Effector memory CD4-positive, alpha-beta T cell (primary cell): ENCODE measurements around the gene ASPDH.

Experiments used
- DNase-seq, 3 donors: peaks; one replicate each; pipeline ENCODE4 v3.0.0-alpha.2; 2020
- H3K27ac ChIP-seq: 2 replicates; pipeline ENCODE4 v1.7.0; 2013; ENCODE audit warnings: mild to moderate bottlenecking, low read length, moderate library complexity; ENCODE audit not compliant: insufficient read depth, poor library complexity, severe bottlenecking
- H3K27me3 ChIP-seq: replicated peaks from 2 replicates; pipeline ENCODE4 v1.7.0; 2013; ENCODE audit warnings: mild to moderate bottlenecking, low read length; ENCODE audit not compliant: insufficient read depth, control insufficient read depth, poor library complexity, severe bottlenecking
- H3K36me3 ChIP-seq: 2 replicates; pipeline ENCODE4 v1.7.0; 2013; ENCODE audit warnings: mild to moderate bottlenecking, low read length, moderate library complexity; ENCODE audit not compliant: control insufficient read depth, insufficient read depth
- H3K4me1 ChIP-seq: 2 replicates; pipeline ENCODE4 v1.7.0; 2013; ENCODE audit warnings: low read length, mild to moderate bottlenecking; ENCODE audit not compliant: control insufficient read depth, insufficient read depth, poor library complexity, severe bottlenecking
- H3K4me3 ChIP-seq: 2 replicates; pipeline ENCODE4 v1.7.0; 2013; ENCODE audit warnings: low read length, low read depth, mild to moderate bottlenecking; ENCODE audit not compliant: insufficient read depth, poor library complexity, severe bottlenecking
- H3K9me3 ChIP-seq: 2 replicates; pipeline ENCODE4 v1.7.0; 2013; ENCODE audit warnings: mild to moderate bottlenecking, low read length, moderate library complexity; ENCODE audit not compliant: control insufficient read depth

ASPDH gene

GRCh38 chr19:50488389-50489194 is 25.1 kb downstream of the ASPDH start:
- no peak overlapping the region for H3K27ac ChIP-seq
- H3K27me3 ChIP-seq, result no peaks in the 10 kb centered on the region
- peaks cover 17% of the 10 kb centered on the region for H3K4me1 ChIP-seq
- no peaks in the 10 kb centered on the region for H3K36me3 ChIP-seq
- DNase-seq, result no peak
- no peaks in the 10 kb centered on the region for H3K9me3 ChIP-seq
- no peak overlapping the region for H3K4me3 ChIP-seq

DNA sequence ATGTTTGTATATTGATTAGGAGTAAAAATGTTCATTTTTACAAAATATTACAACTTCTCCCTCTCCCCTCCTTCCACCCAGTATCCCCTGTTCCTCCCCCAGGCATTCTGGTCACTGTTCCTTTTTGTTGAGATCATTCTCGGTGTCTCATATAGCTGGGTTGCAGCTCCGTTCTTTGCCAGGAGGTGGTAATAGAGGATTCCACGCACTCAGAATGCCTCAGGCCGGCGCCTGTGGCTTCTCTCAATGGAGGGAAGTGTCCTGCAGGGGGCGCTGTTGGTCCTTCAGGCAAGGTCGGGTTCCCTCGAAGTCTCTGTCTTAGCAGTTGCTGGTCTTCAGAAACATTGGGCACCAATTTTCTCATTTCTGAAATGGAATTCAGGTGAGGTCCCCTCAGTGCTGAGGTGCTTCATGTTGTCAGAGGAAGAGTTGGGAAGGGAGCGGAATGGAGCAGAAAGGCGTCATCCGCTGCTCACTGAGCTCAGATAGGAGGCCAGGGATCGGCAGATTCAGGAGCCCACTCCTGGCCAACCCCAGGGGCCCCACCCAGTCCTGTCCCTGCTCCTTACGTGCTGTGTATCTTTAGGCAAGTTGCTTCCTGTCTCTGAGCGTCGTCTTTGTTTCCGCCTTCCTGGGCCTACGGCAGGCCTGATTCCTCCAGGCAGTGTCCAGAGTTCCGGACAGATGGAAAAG is 26.7 kb downstream of the ASPDH start:
- Histone ChIP-seq H3K4me1 (peaks cover 13% of the 10 kb centered on the region), H3K27me3 (no peaks in the 10 kb centered on the region)
- peak in 2 of 3 donors; percentile 8 to 28 for DNase-seq

DNA sequence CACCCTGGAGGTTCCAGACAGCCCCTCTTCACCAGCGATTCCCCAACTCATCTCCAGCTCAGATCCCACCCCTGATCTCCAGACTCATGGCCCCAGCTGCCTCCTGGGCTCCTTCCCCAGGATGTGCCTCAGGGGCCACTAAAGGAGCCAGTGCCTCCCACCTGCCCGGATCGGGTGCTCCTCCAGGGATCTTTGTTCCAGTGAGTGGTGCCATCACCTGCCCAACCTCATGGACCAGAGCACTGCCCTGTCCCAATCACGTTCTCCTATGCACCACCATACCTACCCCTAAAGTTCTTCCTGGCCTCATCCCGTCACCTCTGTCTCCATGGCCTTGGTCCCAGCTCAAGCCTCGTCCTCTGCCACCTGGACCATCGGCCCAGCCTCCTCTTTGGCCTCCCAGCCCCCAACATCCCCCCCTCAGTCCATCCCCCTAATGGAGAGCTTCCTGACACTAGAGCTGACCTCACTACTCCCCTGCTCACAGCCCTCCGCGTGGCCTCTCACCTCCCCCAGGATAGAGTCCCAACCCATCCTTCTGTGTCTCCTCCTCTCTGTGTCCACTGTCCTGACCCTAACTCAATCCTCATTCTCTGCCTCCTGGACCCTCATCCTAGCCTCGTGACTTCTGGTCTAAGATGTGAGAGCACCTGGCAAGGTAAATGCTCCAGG is 28.3 kb downstream of the ASPDH start:
- Histone ChIP-seq H3K4me1 (no peaks in the 10 kb centered on the region), H3K9me3 (no peaks in the 10 kb centered on the region), H3K4me3 (no peak overlapping the region), H3K36me3 (peaks cover 24% of the 10 kb centered on the region), H3K27me3 (no peaks in the 10 kb centered on the region), H3K27ac (no peak overlapping the region)
- no peak for DNase-seq

More for the DNA sequence above, 26.7 kb downstream of the ASPDH start:
- peaks cover 9% of the 10 kb centered on the region for H3K36me3 ChIP-seq
- H3K4me3 ChIP-seq, result no peak overlapping the region
- H3K9me3 ChIP-seq, result no peaks in the 10 kb centered on the region
- H3K27ac ChIP-seq, result no peak overlapping the region

GRCh38 chr19:50482916-50483315 is 30.8 kb downstream of the ASPDH start:
- Histone ChIP-seq H3K27ac (no peak overlapping the region), H3K4me1 (no peaks in the 10 kb centered on the region), H3K27me3 (no peaks in the 10 kb centered on the region), H3K9me3 (no peaks in the 10 kb centered on the region), H3K36me3 (peaks cover 38% of the 10 kb centered on the region), H3K4me3 (no peak overlapping the region)
- DNase-seq, result no peak

DNA sequence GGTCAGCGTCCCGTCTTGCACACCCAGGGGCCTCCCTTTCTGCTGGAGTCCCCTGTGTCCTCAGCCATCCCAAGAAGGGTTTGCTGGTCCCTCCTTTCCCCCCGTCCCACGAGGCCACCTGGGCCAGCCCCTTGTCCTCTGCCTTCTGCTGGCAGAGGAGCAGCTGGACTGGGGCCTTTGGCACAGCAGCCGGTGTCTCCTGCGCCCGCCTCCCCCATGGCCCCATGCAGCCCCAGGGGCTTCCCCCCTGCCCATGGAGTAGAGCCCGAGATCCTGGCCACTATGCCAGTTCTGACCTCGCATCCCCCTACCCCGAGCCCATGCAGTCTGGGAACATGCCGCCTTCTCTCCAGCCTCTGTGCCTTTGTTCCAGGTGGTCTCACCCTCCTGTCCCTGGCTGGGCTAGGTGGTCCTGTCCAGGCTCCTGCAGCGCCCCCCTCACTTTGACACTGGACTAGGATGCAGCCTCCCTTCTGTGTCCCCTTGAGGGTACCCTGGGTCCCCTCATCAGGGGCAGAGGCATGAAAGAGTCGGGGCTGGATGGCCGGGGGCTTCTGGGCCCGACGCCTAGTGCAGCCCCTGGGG is 31.4 kb downstream of the ASPDH start:
- no peak overlapping the region for H3K4me3 ChIP-seq
- peaks cover 38% of the 10 kb centered on the region for H3K36me3 ChIP-seq
- H3K27ac ChIP-seq, result no peak overlapping the region
- H3K27me3 ChIP-seq, result no peaks in the 10 kb centered on the region
- no peaks in the 10 kb centered on the region for H3K9me3 ChIP-seq
- no peak for DNase-seq
- peaks cover 5% of the 10 kb centered on the region for H3K4me1 ChIP-seq

GRCh38 chr19:50481351-50482149 is 32.2 kb downstream of the ASPDH start:
- no peaks in the 10 kb centered on the region for H3K9me3 ChIP-seq
- no peaks in the 10 kb centered on the region for H3K27me3 ChIP-seq
- H3K36me3 ChIP-seq, result peaks cover 38% of the 10 kb centered on the region
- H3K4me3 ChIP-seq, result no peak overlapping the region
- peaks cover 13% of the 10 kb centered on the region for H3K4me1 ChIP-seq
- DNase-seq, result no peak
- no peak overlapping the region for H3K27ac ChIP-seq

DNA sequence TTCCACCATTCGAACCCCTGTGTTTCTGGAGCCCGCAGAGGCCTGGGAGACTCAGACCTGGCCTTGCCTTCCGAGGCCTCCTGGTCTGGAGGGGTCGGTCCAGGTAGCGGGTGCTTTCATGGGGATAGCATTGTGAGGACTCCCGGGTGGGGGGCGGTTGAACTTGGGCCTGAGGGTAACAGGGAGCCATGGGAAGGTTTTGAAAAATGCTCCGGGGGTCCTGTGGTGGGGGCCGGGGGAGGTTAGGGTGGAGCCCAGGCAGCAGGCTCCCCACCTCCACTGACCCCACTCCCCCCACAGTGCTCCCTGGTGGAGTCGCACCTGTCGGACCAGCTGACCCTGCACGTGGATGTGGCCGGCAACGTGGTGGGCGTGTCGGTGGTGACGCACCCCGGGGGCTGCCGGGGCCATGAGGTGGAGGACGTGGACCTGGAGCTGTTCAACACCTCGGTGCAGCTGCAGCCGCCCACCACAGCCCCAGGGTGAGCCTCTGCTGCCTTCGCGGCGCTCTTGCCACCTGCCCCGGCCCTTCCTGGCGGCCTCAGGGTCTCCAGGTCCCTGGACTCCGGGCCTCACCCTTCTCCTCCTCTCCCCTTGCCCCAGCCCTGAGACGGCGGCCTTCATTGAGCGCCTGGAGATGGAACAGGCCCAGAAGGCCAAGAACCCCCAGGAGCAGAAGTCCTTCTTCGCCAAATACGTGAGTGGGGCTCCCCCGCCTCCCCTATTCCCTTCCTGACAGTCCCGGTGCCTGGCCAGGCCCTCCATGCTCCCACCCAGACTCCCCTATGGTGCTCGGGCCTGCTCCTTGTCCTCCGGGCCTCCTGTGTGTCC is 33.2 kb downstream of the ASPDH start:
- no peak for DNase-seq
- Histone ChIP-seq H3K9me3 (no peaks in the 10 kb centered on the region), H3K4me3 (no peak overlapping the region), H3K27me3 (no peaks in the 10 kb centered on the region), H3K27ac (no peak overlapping the region), H3K4me1 (peaks cover 14% of the 10 kb centered on the region), H3K36me3 (peaks cover 38% of the 10 kb centered on the region)

DNA sequence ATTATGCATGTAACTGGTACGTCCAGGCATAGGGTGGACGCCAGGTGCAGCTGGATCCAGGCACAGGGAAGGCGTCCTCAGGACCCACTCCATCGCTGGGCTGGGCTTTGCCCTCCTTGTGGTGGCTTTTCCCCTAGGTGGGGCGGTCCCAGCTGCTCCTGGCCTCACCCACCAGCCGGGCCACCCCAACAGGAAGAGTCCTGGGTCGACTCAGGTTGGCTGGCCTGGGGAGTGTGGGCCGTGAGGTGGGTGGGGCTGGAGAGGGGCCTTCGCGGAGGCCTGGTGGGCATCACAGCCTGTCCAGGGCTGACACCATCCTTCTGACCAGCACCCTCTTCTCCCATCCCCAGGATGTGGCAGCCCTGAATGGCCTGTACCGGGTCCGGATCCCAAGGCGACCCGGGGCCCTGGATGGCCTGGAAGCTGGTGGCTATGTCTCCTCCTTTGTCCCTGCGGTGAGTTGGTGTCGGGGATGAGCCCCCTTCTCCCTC is 33.9 kb downstream of the ASPDH start:
- H3K4me1 ChIP-seq, result peaks cover 14% of the 10 kb centered on the region
- H3K36me3 ChIP-seq, result peaks cover 38% of the 10 kb centered on the region
- H3K9me3 ChIP-seq, result no peaks in the 10 kb centered on the region
- H3K4me3 ChIP-seq, result no peak overlapping the region
- H3K27ac ChIP-seq, result no peak overlapping the region
- no peaks in the 10 kb centered on the region for H3K27me3 ChIP-seq
- no peak for DNase-seq
